SH-SY5Y (cell line): ENCODE measurements around the gene FMO1.

Source experiments
- GATA2 ChIP-seq: IDR thresholded peaks from 2 replicates; pipeline ENCODE4 v1.6.1; 2011; ENCODE audit warnings: mild to moderate bottlenecking, low read depth, low read length
- GATA3 ChIP-seq: IDR thresholded peaks from 2 replicates; pipeline ENCODE4 v1.6.1; 2011; ENCODE audit warnings: low read depth, mild to moderate bottlenecking, low read length, moderate library complexity

GRCh38 chr1:171295821-171296220 lies 47.5 kb downstream of the FMO1 start:
- TF ChIP-seq GATA2, result no peak
- no peak for TF ChIP-seq GATA3
